HG02678 (cell line): ENCODE data around the gene CYP4F12.
"Not testable (repeated sequence)": the region's sequence is repeated elsewhere in the genome, so short reads cannot be mapped to it uniquely, and the experiment has no call there.

Experiments
- ATAC-seq: cut with Tn5 transposase; IDR thresholded peaks from one replicate; pipeline ENCODE4 v1.9.1; 2021; ENCODE audit warnings: mild to moderate bottlenecking, moderate library complexity; ENCODE audit not compliant: unreplicated experiment

The CYP4F12 gene

DNA sequence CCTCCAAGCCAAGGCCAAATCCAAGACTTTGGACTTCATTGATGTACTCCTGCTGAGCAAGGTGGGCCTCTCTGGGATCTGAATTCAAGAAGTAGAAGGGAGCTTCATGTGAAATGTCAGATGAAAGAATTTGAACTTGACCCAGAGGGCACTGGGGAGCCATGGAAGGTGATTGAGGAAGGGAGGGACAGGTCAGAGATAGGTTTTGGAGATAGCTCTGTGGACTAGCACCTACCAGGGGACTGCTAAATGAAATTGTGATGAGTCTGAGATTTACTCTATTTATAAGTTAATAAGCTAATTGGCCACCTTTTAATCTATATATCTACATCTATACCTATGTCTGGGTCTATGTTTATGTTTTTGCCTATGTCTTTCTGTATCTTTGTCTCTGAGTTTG lies 22.8 kb upstream of the CYP4F12 start:
- not testable (repeated sequence) for ATAC-seq

DNA sequence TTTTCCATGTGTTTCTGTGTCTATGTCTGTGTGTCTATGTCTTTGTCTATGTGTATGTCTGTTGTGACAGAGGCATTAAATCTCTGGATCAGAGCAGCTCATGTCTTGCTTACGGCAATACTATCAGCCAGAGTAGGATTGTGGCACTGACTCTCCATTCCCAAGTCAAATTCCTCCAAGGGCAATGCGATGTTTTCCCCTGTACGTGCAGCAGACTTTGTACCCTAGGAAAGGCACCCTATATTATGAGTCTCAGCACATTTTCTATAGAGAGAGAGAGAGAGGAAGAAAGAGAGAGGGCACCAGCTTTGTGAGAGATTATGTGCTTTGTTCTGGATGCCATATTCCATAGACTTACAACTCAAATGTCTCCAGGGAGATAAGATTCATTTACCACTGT lies 21.1 kb upstream of the CYP4F12 start:
- no peak for ATAC-seq

DNA sequence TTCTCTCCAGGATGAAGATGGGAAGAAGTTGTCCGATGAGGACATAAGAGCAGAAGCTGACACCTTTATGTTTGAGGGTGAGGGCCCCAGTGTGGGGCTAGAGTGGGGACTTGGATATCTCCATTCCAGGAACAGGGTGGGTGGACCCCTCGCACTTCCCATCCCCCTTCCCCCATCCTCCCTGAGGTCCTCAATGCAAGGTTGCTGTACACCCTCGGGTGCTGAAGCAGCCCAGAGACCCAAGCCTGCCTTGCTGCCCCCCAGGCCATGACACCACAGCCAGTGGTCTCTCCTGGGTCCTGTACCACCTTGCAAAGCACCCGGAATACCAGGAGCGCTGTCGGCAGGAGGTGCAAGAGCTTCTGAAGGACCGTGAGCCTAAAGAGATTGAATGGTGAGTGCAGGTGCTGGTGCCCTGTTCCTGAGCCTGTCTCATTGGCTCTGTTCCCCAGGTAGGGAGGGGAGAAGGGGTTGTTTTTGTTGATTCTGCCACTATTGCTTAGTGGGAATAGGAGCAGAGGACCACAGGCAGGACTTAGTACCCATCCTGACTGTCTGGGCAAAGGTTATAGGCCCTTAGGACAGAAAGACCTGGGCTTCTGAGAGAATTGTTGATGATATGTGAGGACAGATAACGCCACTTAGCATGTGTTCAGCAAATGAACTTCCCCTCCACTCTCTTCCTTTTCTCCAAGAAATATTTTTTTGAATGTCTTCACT lies 20.2 kb upstream of the CYP4F12 start:
- no peak for ATAC-seq

DNA sequence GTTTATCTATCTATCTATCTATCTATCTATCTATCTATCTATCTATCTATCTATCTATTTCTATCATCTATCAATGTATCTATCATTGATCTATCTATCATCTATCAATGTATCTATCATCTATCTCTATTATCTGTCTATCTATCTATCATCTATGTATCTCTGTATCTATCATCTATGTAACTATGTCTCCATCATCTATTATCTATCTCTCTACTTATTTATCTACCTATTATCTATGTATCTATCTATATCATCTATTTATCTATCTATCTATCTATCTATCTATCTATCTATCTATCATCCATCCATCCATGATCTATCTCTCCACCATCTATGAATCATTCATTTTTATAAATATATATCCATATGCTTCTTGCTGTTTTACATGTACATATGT lies 16.4 kb upstream of the CYP4F12 start:
- ATAC-seq, result no peak

DNA sequence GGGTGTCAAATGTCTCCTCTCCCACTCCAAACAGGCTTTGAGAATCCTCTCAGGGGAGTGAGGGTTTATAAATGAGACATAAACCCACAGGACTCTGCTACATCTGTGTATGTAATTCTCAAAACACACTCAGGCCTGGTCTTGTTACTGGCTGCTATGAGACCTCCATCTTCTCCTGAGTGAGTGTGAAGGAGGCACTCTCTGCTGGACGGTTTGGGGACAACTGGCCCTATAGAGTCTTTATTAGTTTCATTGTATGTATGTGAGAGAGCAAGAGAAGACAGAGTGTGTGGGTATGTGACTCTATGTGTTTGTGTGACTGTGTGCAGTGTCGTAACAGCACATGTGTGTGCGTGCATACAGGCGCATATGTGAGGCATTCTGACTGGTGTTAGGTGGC lies 9.6 kb upstream of the CYP4F12 start:
- ATAC-seq, result no peak

DNA sequence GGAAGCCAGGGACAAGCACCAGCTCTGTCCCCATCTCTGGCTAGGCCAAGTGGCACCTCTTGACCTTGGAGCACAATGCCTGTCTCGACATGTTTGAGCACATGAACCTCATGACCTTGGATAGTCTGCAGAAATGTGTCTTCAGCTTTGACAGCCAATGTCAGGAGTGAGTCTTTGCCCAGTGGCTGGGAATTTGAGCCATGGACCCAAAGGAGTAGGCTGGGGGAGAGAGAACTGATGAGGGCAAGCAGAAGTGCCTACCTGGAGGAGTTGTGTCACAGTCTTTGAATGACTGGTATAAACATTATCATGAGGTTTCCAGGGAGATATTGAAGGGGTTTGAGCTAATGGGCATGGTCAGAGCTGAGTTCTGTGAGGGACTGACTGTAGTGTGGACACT lies 6.7 kb upstream of the CYP4F12 start:
- ATAC-seq, result no peak

DNA sequence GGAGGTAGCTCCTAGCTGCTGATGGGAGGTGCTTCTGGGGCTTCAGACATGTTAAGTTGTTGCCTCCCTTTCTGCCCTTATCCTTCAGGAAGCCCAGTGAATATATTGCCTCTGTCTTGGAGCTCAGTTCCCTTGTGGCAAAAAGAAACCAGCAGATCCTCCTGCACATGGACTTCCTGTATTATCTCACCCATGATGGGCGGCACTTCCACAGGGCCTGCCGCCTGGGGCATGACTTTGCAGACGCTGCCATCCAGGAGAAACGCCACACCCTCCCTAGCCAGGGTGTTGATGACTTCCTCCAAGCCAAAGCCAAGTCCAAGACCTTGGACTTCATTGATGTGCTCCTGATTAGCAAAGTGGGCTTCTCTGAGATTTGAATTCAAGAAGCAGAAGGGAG lies 6.0 kb upstream of the CYP4F12 start:
- ATAC-seq, result no peak

DNA sequence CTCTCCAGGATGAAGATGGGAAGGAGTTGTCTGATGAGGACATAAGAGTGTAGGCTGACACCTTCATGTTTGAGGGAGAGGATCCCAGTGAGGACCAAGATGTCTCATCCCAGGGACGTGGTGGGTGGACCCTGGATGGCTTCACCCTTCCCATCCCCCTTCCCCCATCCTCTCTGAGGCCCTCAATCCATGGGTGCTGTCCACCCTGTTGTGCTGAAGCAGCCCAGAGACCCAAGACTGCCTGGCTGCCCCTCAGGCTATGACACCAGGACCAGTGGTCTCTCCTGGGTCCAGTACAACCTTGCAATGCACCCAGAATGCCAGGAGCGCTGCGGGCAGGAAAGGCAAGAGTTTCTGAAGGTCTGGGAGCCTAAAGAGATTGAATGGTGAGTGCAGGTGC lies 3.4 kb upstream of the CYP4F12 start:
- no peak for ATAC-seq

DNA sequence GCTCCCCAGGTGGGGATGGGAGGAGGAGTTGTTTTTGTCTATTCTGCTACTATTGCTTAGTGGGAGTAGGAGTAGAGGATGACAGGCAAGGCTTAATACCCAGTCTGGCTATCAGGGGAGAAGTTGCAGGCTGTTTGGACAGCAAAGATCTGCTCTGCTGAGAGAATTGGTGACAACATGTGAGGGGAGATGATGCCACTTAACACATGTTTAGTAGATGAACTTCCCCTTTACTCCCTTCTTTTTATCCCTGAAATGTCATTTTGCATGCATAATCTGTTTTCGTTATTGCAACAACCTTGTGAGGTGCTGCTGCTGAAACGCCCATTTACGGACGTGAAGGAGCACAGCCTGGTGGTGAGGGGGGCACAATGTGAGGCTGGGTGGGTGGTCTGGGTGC lies 3.0 kb upstream of the CYP4F12 start:
- ATAC-seq, result no peak

DNA sequence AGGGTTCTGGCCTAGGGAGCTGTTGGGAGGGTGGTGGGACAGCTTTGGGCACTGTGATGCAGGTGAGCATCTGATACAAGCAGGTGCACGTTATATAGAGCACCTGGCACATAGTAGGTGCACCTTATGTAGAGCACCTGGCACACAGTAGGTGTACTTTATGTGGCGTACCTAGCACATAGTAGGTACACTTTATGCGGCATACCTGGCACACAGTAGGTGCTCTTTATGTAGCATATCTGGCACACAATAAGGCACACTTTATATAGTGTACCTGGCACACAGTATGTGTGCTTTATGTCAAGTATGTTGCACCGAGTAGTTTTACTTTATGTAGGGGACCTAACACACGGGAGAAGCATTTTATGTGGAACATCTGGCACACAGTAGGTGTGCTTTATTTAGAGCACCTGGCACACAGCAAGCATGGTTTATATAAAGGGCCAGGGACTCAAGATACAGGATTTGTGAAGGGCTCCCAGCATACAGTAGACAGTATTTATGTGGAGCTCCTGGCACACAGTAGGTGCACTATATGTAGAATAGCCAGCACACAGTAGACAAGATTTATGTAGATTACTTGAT lies 1.6 kb upstream of the CYP4F12 start:
- ATAC-seq, result no peak

DNA sequence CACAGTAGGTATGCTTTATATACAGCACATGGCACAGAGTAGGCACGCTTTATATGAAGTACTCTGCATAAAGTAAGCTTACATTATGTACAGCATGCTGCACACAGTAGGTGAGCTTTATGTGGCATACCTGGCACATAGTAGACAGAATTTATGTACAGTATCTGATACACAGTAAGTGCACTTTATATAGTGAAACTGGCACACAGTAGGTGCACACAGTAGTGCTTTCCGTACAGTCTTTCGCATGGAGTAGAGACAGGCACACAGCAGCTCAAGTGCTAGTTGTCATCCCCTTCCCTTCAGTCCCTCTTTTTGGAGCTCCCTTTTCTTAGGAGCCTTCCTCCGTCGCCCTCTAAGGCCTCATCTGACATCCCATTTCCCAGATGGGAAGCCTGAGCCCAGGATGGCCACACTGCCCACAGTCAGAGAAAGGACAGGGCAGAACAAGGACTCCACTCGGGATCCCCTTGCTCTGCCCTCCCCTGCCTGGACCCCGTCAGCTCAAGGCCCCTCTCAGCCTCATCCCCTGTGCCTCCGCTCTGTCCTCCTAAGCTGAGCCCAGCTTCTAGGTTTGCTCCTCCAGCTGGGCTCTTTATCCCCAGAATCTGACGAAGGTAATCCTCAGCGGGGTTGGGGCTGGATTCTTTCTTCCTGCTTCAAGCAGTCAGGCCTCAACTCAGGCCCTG lies 852 bp upstream of the CYP4F12 start:
- no peak for ATAC-seq

DNA sequence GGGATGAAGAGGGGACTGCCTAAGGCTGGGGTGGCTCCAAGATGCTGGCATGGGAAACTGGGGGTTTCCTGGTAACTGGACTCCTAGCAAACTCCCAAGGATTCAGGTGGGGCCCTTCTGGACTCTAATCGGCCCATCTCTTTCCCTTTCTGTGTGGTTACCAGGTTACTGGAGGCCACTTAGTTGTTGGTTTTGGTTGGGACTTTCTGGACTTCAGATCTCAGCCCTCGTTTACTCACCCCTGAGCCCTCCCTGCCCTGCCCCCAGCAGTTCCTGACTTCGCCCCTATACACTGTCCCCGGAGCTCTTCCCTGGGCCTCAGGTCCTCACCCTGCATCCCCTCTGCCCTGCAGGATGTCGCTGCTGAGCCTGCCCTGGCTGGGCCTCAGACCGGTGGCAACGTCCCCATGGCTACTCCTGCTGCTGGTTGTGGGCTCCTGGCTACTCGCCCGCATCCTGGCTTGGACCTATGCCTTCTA lies 328 bp downstream of the CYP4F12 start:
- no peak for ATAC-seq

DNA sequence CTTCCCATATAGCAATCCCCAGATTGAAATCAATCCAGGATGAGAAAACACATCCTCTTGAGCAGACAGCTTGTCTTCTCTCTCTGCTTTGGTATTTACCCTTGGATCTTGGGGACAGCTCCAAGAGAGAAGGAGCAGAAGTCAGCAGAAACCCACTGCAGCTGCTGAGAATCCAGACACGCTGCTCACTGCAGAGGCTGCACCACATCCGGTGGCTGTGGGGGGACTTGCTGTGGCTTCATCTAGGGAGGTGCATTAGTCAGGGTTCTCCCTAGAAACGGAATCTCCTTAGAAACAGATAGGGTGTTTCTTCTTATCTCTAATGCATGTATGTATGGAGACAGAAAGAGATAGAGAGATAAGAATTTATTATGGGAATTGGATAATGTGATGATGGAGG lies 2.7 kb downstream of the CYP4F12 start:
- no peak for ATAC-seq

DNA sequence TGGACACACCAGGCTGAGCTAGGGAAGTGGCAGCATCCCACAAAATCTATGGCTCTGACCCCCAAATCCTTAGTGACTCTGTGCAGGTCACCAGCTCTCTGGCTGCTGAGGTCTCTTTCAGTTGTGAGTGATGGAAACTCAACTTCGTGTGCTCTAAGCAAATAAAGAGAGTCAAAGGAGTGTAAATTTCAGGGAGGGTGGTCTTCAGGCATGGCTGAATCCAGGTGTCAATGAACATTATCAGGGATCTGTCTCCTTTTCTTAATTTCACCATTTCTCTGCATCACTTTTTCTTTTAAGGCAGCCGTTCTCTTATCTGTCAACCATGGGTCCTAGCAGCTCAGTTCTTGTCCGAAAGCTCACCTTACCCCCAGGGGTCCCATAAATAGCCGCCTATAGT lies 6.2 kb downstream of the CYP4F12 start:
- ATAC-seq, result no peak

DNA sequence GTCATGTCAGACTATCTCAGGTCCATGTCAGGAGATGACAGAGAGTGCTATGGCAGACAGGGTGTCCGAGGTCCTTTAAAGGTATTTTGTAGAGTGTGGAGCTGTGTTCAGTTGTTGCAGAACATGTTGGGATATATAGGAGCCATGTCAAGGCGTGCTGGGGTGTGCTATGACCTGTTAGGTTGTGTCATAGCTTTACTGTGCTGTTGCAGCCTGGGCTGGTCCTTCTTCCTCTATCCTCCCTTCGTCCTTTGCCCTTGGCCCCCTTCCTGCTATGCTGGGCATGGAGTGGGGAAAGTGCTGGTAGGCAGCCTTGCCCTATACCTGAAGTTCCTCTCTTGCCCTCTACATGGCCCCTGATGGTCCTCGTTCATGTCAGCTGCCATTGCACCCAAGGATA lies 7.0 kb downstream of the CYP4F12 start:
- ATAC-seq, result not testable (repeated sequence)

DNA sequence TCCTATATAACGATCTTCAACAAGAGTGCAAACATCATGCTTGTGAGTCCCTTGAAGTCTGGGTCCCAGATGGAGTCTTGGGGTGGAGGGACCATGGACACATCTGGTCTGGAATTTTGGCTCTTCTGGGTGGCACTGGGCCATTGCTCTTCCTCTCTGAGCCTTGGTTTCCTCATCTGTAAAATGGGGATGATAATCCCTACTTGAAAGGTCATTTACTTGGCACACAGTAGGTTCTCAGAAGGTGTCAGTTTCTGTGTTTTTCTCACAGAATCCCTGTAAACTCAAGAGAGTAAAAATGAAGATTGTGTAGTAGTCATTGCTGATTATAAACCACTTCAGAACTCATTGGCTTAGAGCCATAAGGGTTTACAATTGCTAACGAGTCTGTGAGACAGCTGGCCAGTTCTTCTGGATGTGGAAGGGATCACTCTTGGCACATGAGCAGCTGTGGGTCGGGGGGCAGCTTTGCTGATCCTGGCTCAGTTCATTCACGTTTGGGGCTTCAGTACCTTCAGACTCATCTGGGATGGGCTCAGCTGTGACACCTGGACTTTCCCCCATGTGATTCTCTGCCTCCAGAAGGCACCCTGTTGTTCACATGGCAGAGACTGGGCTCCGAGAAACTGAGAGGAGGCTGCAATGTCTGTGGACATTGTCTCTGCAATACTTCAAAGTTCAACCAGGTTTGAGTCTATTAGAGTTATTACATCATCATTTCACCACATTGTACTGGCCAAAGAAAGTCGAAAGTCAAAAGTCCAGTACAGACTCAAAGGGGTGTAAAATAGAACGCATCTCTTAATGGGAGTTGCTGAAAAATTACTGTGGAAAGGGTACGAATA lies 7.8 kb downstream of the CYP4F12 start:
- no peak for ATAC-seq

DNA sequence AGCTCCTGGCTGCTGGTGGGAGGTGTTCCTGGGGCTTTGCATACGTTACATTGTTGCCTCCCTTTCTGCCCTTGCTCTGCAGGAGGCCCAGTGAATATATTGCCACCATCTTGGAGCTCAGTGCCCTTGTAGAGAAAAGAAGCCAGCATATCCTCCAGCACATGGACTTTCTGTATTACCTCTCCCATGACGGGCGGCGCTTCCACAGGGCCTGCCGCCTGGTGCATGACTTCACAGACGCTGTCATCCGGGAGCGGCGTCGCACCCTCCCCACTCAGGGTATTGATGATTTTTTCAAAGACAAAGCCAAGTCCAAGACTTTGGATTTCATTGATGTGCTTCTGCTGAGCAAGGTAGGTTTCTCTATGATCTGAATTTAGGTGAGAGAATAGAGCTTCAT lies 10.5 kb downstream of the CYP4F12 start:
- no peak for ATAC-seq

DNA sequence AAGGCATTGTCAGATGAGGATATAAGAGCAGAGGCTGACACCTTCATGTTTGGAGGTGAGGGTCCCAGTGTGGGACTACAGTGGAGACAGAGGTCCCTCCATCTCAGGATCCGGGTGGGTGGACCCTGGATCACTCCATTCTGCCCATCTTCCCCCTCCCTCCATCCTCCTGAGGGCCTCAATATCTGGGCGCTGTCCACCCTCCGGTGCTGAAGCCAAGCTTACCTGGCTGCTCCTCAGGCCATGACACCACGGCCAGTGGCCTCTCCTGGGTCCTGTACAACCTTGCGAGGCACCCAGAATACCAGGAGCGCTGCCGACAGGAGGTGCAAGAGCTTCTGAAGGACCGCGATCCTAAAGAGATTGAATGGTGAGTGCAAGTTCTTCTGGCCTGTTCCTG lies 11.9 kb downstream of the CYP4F12 start:
- ATAC-seq, result no peak

DNA sequence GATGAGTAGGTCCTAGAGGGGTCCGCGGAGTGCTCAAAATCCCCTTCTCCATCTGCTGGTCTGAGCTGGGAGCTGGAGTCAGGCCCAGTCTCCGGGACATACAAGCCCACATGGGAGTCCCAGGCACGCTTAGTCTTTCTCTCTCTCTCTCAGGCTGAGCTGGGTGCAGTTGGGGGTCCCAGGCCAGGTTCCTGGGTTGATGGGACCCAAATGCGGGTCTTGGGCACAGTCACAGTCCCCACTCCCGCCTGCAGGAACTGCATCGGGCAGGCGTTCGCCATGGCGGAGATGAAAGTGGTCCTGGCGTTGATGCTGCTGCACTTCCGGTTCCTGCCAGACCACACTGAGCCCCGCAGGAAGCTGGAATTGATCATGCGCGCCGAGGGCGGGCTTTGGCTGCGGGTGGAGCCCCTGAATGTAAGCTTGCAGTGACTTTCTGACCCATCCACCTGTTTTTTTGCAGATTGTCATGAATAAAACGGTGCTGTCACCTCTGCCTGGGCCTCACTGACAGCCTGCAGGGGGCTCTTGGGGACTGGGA lies 23.8 kb downstream of the CYP4F12 start:
- no peak for ATAC-seq

DNA sequence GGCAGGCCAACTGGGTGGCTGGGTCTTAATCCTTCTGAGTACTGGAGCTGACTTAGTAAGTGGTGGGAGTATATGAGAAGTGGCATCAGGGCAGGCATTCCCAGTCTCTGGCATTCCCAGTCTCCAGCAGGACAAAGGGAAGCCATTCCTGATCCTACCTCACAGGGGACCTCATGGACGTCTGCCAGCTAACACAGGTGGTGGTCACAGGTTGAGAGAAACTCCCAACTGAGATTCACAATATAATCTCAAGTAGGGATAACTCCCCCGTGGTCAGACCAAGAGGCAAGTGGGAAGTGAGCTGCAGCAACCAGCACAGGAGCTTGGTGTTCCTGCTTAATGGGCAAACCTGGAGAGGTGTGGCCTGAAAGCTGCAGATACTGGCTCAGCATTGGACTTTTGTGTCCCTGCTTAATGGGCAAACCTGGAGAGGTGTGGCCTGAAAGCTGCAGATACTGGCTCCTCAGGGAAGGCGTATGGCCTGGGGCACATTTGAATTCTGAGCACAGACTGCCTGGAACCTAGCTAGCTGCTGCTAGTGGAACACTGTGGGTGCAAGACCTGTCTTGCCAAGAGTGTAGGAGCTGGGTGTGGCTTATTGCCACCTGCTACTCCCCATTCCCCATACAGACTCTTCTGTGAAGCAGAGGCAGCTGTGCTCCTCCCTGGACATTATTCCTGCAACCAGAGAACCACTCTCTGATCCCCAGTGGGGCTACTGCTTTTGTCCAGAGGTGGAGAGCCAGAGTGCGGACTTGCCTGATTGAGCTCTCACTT lies 29.1 kb downstream of the CYP4F12 start:
- no peak for ATAC-seq
